22Rv1 (cell line): ENCODE data around the gene NECTIN1.

Experiments used
- ZFX ChIP-seq: fragments of 450-650 bp; IDR thresholded peaks from 2 replicates; pipeline ENCODE4 v1.6.1; 2017; ENCODE audit warnings: antibody characterized with exemption, borderline replicate concordance
- TF ChIP-seq, protein P1 (sequence below): fragments of 450-650 bp; IDR thresholded peaks from 2 replicates; pipeline ENCODE4 v1.5.1; 2017; ENCODE audit warnings: mild to moderate bottlenecking

DNA sequence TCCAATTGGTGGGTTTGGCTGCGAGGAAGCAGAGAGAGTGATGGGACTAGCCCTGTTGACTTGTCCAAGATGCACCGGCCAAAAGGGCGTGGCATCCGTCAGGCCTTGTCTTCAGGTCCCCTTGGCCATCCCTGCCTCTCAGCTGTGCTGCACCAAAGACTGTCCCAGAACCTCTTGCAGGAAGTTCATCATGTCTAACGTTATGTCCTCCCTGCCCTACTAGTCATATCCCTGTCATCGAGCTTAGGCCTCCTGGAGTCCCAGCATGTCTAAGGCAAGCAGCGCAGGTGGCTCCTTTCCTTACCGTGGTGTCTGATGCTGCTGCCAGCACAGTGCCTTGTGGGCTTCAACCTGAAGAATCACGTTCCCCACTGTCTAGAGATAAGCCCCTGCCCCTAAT, 51.2 kb downstream of the NECTIN1 start:
- TF ChIP-seq, protein P1, sequence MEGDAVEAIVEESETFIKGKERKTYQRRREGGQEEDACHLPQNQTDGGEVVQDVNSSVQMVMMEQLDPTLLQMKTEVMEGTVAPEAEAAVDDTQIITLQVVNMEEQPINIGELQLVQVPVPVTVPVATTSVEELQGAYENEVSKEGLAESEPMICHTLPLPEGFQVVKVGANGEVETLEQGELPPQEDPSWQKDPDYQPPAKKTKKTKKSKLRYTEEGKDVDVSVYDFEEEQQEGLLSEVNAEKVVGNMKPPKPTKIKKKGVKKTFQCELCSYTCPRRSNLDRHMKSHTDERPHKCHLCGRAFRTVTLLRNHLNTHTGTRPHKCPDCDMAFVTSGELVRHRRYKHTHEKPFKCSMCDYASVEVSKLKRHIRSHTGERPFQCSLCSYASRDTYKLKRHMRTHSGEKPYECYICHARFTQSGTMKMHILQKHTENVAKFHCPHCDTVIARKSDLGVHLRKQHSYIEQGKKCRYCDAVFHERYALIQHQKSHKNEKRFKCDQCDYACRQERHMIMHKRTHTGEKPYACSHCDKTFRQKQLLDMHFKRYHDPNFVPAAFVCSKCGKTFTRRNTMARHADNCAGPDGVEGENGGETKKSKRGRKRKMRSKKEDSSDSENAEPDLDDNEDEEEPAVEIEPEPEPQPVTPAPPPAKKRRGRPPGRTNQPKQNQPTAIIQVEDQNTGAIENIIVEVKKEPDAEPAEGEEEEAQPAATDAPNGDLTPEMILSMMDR, result no peak
- no peak for TF ChIP-seq ZFX
